ENCODE measurements around the gene FAM168A. TPM values are rescaled to one million over a fixed set of nuclear protein-coding genes. Genes with fewer than 3 reads are reported as not detected.

FAM168A gene
- polyA plus RNA-seq, 1 donor (not counting 4 experiments of a cell fraction or from before 2014, with no cell fraction given) = 11.8 TPM

- Histone ChIP-seq H3K36me3 (ENCODE audit: control insufficient read depth in 2 of 2, extremely low read depth in 1 of 2, insufficient read depth in 2 of 2, low read length in 2 of 2) (peaks cover 10 to 20% of the 10 kb centered on the region in 2 experiments), H3K9ac (ENCODE audit: control insufficient read depth, extremely low read depth, insufficient read depth, low read length) (no peak overlapping the region), H2AFZ (ENCODE audit: control insufficient read depth, low read length) (no peak overlapping the region), H3K9me3 (ENCODE audit: control insufficient read depth, low read depth, low read length) (no peaks in the 10 kb centered on the region), H3K4me1 (ENCODE audit: control insufficient read depth, extremely low read depth, insufficient read depth, low read length) (no peaks in the 10 kb centered on the region), H3K27ac (ENCODE audit: control insufficient read depth, insufficient read depth, low read length) (no peak overlapping the region), H3K4me2 (ENCODE audit: control insufficient read depth, extremely low read depth, insufficient read depth, low read depth, low read length) (no peak overlapping the region), H3K9me1 (ENCODE audit: control insufficient read depth, extremely low read depth, insufficient read depth, low read length) (no peaks in the 10 kb centered on the region), H3K27me3 (ENCODE audit: control insufficient read depth, extremely low read depth, insufficient read depth, low read length) (no peaks in the 10 kb centered on the region), H4K20me1 (ENCODE audit: control insufficient read depth, extremely low read depth, insufficient read depth, low read length) (no peaks in the 10 kb centered on the region), H3K4me3 (ENCODE audit: control insufficient read depth in 2 of 3, extremely low read depth in 1 of 3, insufficient read depth in 2 of 3, low read depth in 1 of 3, low read length in 3 of 3) (no peak overlapping the region), H3K79me2 (ENCODE audit: control insufficient read depth, insufficient read depth, low read length) (no peaks in the 10 kb centered on the region)
- TF ChIP-seq EZH2 (IDR thresholded peaks at IDR 0.05; ENCODE audit: low read length) (no peak), CTCF (optimal IDR thresholded peaks at IDR 0.05 in 1 of 3, IDR thresholded peaks at IDR 0.05 in 1 of 3, conservative IDR thresholded peaks at IDR 0.05 in 1 of 3; ENCODE audit: extremely low read depth in 1 of 3, insufficient read depth in 2 of 3, low read length in 3 of 3) (no peak)
- no peak for DNase-seq (ENCODE audit: low read depth, low spot score)
- no peak for FAIRE-seq
- dilution Hi-C loops (cut with MboI; ENCODE audit: extremely low pct_ligation_motif_present, low sequenced_read_pairs) = no loop called here
Measured at GRCh38 chr11:73410627-73411026, 187.3 kb downstream of the FAM168A start.

DNA sequence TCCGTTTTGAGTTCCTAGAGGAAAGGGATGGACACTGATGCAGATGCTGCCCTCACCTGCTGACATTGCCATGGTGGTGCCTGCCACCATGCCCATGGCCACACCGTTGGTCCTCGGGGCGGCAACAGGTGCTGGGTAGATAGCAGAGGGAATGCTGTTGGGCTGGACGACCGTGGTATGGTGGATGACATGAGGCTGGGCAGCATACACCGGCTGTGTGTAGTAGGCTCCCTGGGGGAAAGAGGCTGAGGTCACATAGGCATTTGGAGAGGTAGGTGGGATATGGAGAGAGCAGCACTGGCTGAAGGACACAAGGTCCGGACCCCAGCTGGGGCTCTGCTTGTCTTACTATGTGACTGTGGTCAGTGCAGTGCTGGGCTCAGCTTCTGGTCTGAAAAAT, 188.5 kb downstream of the FAM168A start:
- no peak for TF ChIP-seq CTCF (optimal IDR thresholded peaks at IDR 0.05 in 1 of 3, IDR thresholded peaks at IDR 0.05 in 1 of 3, conservative IDR thresholded peaks at IDR 0.05 in 1 of 3; ENCODE audit: extremely low read depth in 1 of 3, insufficient read depth in 2 of 3, low read length in 3 of 3)
- TF ChIP-seq EZH2 (IDR thresholded peaks at IDR 0.05; ENCODE audit: low read length) = no peak
- Histone ChIP-seq H3K9me3 (ENCODE audit: control insufficient read depth, low read depth, low read length) (no peaks in the 10 kb centered on the region), H3K4me2 (ENCODE audit: control insufficient read depth, extremely low read depth, insufficient read depth, low read depth, low read length) (no peak overlapping the region), H3K4me1 (ENCODE audit: control insufficient read depth, extremely low read depth, insufficient read depth, low read length) (no peaks in the 10 kb centered on the region), H3K4me3 (ENCODE audit: control insufficient read depth in 2 of 3, extremely low read depth in 1 of 3, insufficient read depth in 2 of 3, low read depth in 1 of 3, low read length in 3 of 3) (no peak overlapping the region), H3K9ac (ENCODE audit: control insufficient read depth, extremely low read depth, insufficient read depth, low read length) (no peak overlapping the region), H3K27ac (ENCODE audit: control insufficient read depth, insufficient read depth, low read length) (no peak overlapping the region), H3K9me1 (ENCODE audit: control insufficient read depth, extremely low read depth, insufficient read depth, low read length) (no peaks in the 10 kb centered on the region), H2AFZ (ENCODE audit: control insufficient read depth, low read length) (no peak overlapping the region), H4K20me1 (ENCODE audit: control insufficient read depth, extremely low read depth, insufficient read depth, low read length) (no peaks in the 10 kb centered on the region), H3K36me3 (ENCODE audit: control insufficient read depth in 2 of 2, extremely low read depth in 1 of 2, insufficient read depth in 2 of 2, low read length in 2 of 2) (peaks cover 12 to 24% of the 10 kb centered on the region in 2 experiments), H3K79me2 (ENCODE audit: control insufficient read depth, insufficient read depth, low read length) (no peaks in the 10 kb centered on the region), H3K27me3 (ENCODE audit: control insufficient read depth, extremely low read depth, insufficient read depth, low read length) (no peaks in the 10 kb centered on the region)
- dilution Hi-C loops (cut with MboI; ENCODE audit: extremely low pct_ligation_motif_present, low sequenced_read_pairs) = no loop called here
- FAIRE-seq (no peak), DNase-seq (ENCODE audit: low read depth, low spot score) (no peak)

Data from keratinocyte (primary cell).